Neuron (in vitro differentiated cells): ENCODE data around the gene CDC34.

Experiments
- H2AFZ ChIP-seq: one replicate; pipeline ENCODE4 v1.6.1; 2013; ENCODE audit warnings: low read depth, mild to moderate bottlenecking, inconsistent platforms, low read length, moderate library complexity
- H3K27me3 ChIP-seq: one replicate; pipeline ENCODE4 v1.6.1; 2013; ENCODE audit warnings: low read length; ENCODE audit not compliant: insufficient read depth
- H3K36me3 ChIP-seq: one replicate; pipeline ENCODE4 v1.6.1; 2013; ENCODE audit warnings: low read length; ENCODE audit not compliant: insufficient read depth
- H3K4me1 ChIP-seq: one replicate; pipeline ENCODE4 v1.6.1; 2013; ENCODE audit warnings: low read length; ENCODE audit not compliant: insufficient read depth
- H3K4me3 ChIP-seq: 2 replicates; pipeline ENCODE4 v1.5.1; 2013; ENCODE audit warnings: mild to moderate bottlenecking, low read length, moderate library complexity
- H3K9me3 ChIP-seq: one replicate; pipeline ENCODE4 v1.6.1; 2013; ENCODE audit warnings: low read length

CDC34 gene

GRCh38 chr19:506404-507285, 24.9 kb upstream of the CDC34 start:
- H3K36me3 ChIP-seq = no peaks in the 10 kb centered on the region
- H3K9me3 ChIP-seq = no peaks in the 10 kb centered on the region
- H2AFZ ChIP-seq = peak overlapping the region; percentile 87
- peak overlapping the region; percentile 73 for H3K4me3 ChIP-seq
- H3K4me1 ChIP-seq = peaks cover 13% of the 10 kb centered on the region
- no peaks in the 10 kb centered on the region for H3K27me3 ChIP-seq

GRCh38 chr19:507286-508203, 24.0 kb upstream of the CDC34 start, which contains the start of gene TPGS1:
TSS of gene TPGS1 (plus strand) at chr19:507497. CDS start at chr19:507507, 10 bp downstream.
- Histone ChIP-seq H3K36me3 (no peaks in the 10 kb centered on the region), H3K27me3 (no peaks in the 10 kb centered on the region), H2AFZ (peak within 1 kb of the TSS; percentile 87), H3K4me1 (peaks cover 13% of the 10 kb centered on the region), H3K9me3 (no peaks in the 10 kb centered on the region), H3K4me3 (peak within 1 kb of the TSS; percentile 73)

- H3K9me3 ChIP-seq = no peaks in the 10 kb centered on the region
- no peaks in the 10 kb centered on the region for H3K27me3 ChIP-seq
- peak overlapping the region; percentile 73 for H3K4me3 ChIP-seq
- H3K4me1 ChIP-seq = peaks cover 17% of the 10 kb centered on the region
- no peaks in the 10 kb centered on the region for H3K36me3 ChIP-seq
- no peak overlapping the region for H2AFZ ChIP-seq
These were observed 23.1 kb upstream of the CDC34 start for GRCh38 chr19:508204-509150.

- no peaks in the 10 kb centered on the region for H3K27me3 ChIP-seq
- peaks cover 17% of the 10 kb centered on the region for H3K4me1 ChIP-seq
- H3K9me3 ChIP-seq = no peaks in the 10 kb centered on the region
- peaks cover 2% of the 10 kb centered on the region for H3K36me3 ChIP-seq
- H3K4me3 ChIP-seq = no peak overlapping the region
- no peak overlapping the region for H2AFZ ChIP-seq
These were observed 20.9 kb upstream of the CDC34 start for GRCh38 chr19:510606-511100.

GRCh38 chr19:511101-511851, 20.3 kb upstream of the CDC34 start:
- peaks cover 16% of the 10 kb centered on the region for H3K4me1 ChIP-seq
- no peaks in the 10 kb centered on the region for H3K27me3 ChIP-seq
- H3K36me3 ChIP-seq = peaks cover 2% of the 10 kb centered on the region
- H3K4me3 ChIP-seq = no peak overlapping the region
- H2AFZ ChIP-seq = no peak overlapping the region
- H3K9me3 ChIP-seq = no peaks in the 10 kb centered on the region

GRCh38 chr19:512547-513365, 18.8 kb upstream of the CDC34 start:
- H3K27me3 ChIP-seq = no peaks in the 10 kb centered on the region
- no peaks in the 10 kb centered on the region for H3K9me3 ChIP-seq
- H3K36me3 ChIP-seq = peaks cover 2% of the 10 kb centered on the region
- H3K4me1 ChIP-seq = peaks cover 18% of the 10 kb centered on the region
- no peak overlapping the region for H2AFZ ChIP-seq
- H3K4me3 ChIP-seq = no peak overlapping the region

GRCh38 chr19:513368-514165, 18.0 kb upstream of the CDC34 start:
- Histone ChIP-seq H3K36me3 (peaks cover 2% of the 10 kb centered on the region), H3K9me3 (no peaks in the 10 kb centered on the region), H3K4me1 (peaks cover 12% of the 10 kb centered on the region), H3K27me3 (no peaks in the 10 kb centered on the region), H2AFZ (no peak overlapping the region), H3K4me3 (no peak overlapping the region)

- Histone ChIP-seq H3K4me1 (peaks cover 11% of the 10 kb centered on the region), H3K27me3 (no peaks in the 10 kb centered on the region), H3K4me3 (no peak overlapping the region), H3K9me3 (no peaks in the 10 kb centered on the region), H2AFZ (no peak overlapping the region), H3K36me3 (peaks cover 2% of the 10 kb centered on the region)
These were observed 17.3 kb upstream of the CDC34 start for GRCh38 chr19:514166-514663.

- H2AFZ ChIP-seq = no peak overlapping the region
- H3K36me3 ChIP-seq = peaks cover 8% of the 10 kb centered on the region
- H3K4me1 ChIP-seq = peaks cover 6% of the 10 kb centered on the region
- H3K9me3 ChIP-seq = no peaks in the 10 kb centered on the region
- no peak overlapping the region for H3K4me3 ChIP-seq
- H3K27me3 ChIP-seq = no peaks in the 10 kb centered on the region
These were observed 13.6 kb upstream of the CDC34 start for GRCh38 chr19:517721-518597.
